GM23338 (cell line): ENCODE data around the gene CHRFAM7A. TPM values are rescaled to one million over a fixed set of nuclear protein-coding genes. Genes with fewer than 3 reads are reported as not detected.
"Not testable (repeated sequence)": the region's sequence is repeated elsewhere in the genome, so short reads cannot be mapped to it uniquely, and the experiment has no call there.

ENCODE experiments used
- ATAC-seq: fragments of 200-7000 bp; cut with Tn5 transposase; 3 replicates; pipeline ENCODE4 v1.9.1; 2020
- DNase-seq: peaks from one replicate; pipeline ENCODE4 v3.0.0-alpha.2; 2015; ENCODE audit warnings: low spot score
- H2AFZ ChIP-seq: fragments of 200-600 bp; sonication (generic); 2 replicates; pipeline ENCODE4 v1.8.0; 2016; ENCODE audit warnings: antibody characterized with exemption, mild to moderate bottlenecking, moderate library complexity
- H3F3A ChIP-seq: fragments of 200-600 bp; sonication (generic); replicated peaks from 2 replicates; pipeline ENCODE4 v1.8.0; 2017; ENCODE audit warnings: antibody characterized with exemption, mixed run types, low read depth
- H3K27ac ChIP-seq: fragments of 200-600 bp; sonication (generic); 2 replicates; pipeline ENCODE4 v1.6.1; 2016; ENCODE audit warnings: low read depth
- H3K27me3 ChIP-seq: fragments of 200-600 bp; sonication (generic); 2 replicates; pipeline ENCODE4 v1.8.0; 2016; ENCODE audit warnings: mild to moderate bottlenecking, mixed run types, moderate library complexity; ENCODE audit not compliant: insufficient read depth
- H3K36me3 ChIP-seq: fragments of 200-600 bp; sonication (generic); 2 replicates; pipeline ENCODE4 v1.8.0; 2016; ENCODE audit warnings: mild to moderate bottlenecking; ENCODE audit not compliant: insufficient read depth
- H3K4me1 ChIP-seq: fragments of 200-600 bp; sonication (generic); 2 replicates; pipeline ENCODE4 v1.8.0; 2016; ENCODE audit warnings: mild to moderate bottlenecking, moderate library complexity; ENCODE audit not compliant: insufficient read depth
- H3K4me2 ChIP-seq: fragments of 200-600 bp; sonication (generic); 2 replicates; pipeline ENCODE4 v1.7.1; 2017; ENCODE audit warnings: mixed run types
- H3K4me3 ChIP-seq: fragments of 200-600 bp; sonication (generic); 2 replicates; pipeline ENCODE4 v1.6.1; 2016; ENCODE audit warnings: mixed run types
- H3K79me2 ChIP-seq: fragments of 200-600 bp; sonication (generic); replicated peaks from 2 replicates; pipeline ENCODE4 v1.8.0; 2017; ENCODE audit warnings: mild to moderate bottlenecking; ENCODE audit not compliant: insufficient read depth
- H3K9me2 ChIP-seq: fragments of 200-600 bp; sonication (generic); 2 replicates; pipeline ENCODE4 v1.8.0; 2017; ENCODE audit not compliant: insufficient read depth
- H4K20me1 ChIP-seq: fragments of 200-600 bp; sonication (generic); replicated peaks from 2 replicates; pipeline ENCODE4 v1.8.0; 2017; ENCODE audit warnings: mild to moderate bottlenecking; ENCODE audit not compliant: insufficient read depth
- H3K27ac Mint-ChIP-seq: 2 replicates; pipeline ENCODE4 v1.8.0; 2020; ENCODE audit warnings: inconsistent platforms, mild to moderate bottlenecking, moderate library complexity, mixed read lengths
- H3K27me3 Mint-ChIP-seq: 3 replicates; pipeline ENCODE4 v1.8.0; 2022; ENCODE audit warnings: low read depth, mild to moderate bottlenecking, moderate library complexity, mixed read lengths, inconsistent platforms; ENCODE audit not compliant: insufficient read depth, poor library complexity
- H3K36me3 Mint-ChIP-seq: 3 replicates; pipeline ENCODE4 v1.8.0; 2021; ENCODE audit warnings: low read depth, mild to moderate bottlenecking, inconsistent platforms, moderate library complexity, mixed read lengths
- H3K4me1 Mint-ChIP-seq: 3 replicates; pipeline ENCODE4 v1.8.0; 2020; ENCODE audit warnings: mild to moderate bottlenecking, inconsistent platforms, mixed read lengths
- H3K4me3 Mint-ChIP-seq: 3 replicates; pipeline ENCODE4 v1.8.0; 2021; ENCODE audit warnings: moderate library complexity, mild to moderate bottlenecking, inconsistent platforms, mixed read lengths
- H3K9me3 Mint-ChIP-seq: 3 replicates; pipeline ENCODE4 v1.8.0; 2020; ENCODE audit warnings: moderate library complexity, mild to moderate bottlenecking, inconsistent platforms, mixed read lengths
- polyA plus RNA-seq: library from polyadenylated mRNA; unstranded; fragments of >200 nt; fragmentation: Nextera tagmentation; extraction: Ambion mirVana; gene quantifications from 2 replicates; pipeline ENCODE4 v1.2.1, GENCODE V29; 2016
- total RNA-seq: library from RNA; depleted of rRNA; stranded (reverse); fragments of >200 nt; shearing (Covaris generic); gene quantifications from 2 replicates; pipeline ENCODE4 v1.2.3, GENCODE V29; 2014

The CHRFAM7A gene
- total and polyA plus RNA-seq, 2 experiments from 2014 or later, result 0.99 to 2.5 TPM

- not testable (repeated sequence) for H3F3A ChIP-seq, H3K4me2 ChIP-seq, H3K4me1 Mint-ChIP-seq, H3K9me3 Mint-ChIP-seq, H3K27me3 ChIP-seq, H2AFZ ChIP-seq, H3K4me3 ChIP-seq, H4K20me1 ChIP-seq, H3K27ac ChIP-seq, H3K9me2 ChIP-seq, H3K27me3 Mint-ChIP-seq, H3K36me3 Mint-ChIP-seq, H3K27ac Mint-ChIP-seq, H3K4me1 ChIP-seq, H3K4me3 Mint-ChIP-seq, DNase-seq, H3K79me2 ChIP-seq, H3K36me3 ChIP-seq
- peak; percentile 79 for ATAC-seq
Measured at GRCh38 chr15:30398988-30399387, 5.6 kb upstream of the CHRFAM7A start.

GRCh38 chr15:30393664-30393991 lies 288 bp upstream of the CHRFAM7A start:
- not testable (repeated sequence) for H3K27ac ChIP-seq, H3K36me3 Mint-ChIP-seq, H3F3A ChIP-seq, H4K20me1 ChIP-seq, H3K27me3 Mint-ChIP-seq, H3K4me2 ChIP-seq, H3K4me1 ChIP-seq, H3K9me2 ChIP-seq, H3K4me3 Mint-ChIP-seq, H3K36me3 ChIP-seq, H3K27ac Mint-ChIP-seq, H3K27me3 ChIP-seq, DNase-seq, H3K79me2 ChIP-seq, H2AFZ ChIP-seq, H3K9me3 Mint-ChIP-seq, ATAC-seq, H3K4me1 Mint-ChIP-seq, H3K4me3 ChIP-seq

GRCh38 chr15:30386318-30386887 lies 6.9 kb downstream of the CHRFAM7A start:
- not testable (repeated sequence) for H3K4me3 Mint-ChIP-seq, H3K4me3 ChIP-seq, H3K27me3 Mint-ChIP-seq, H3K4me1 ChIP-seq, H3K9me2 ChIP-seq, H3K36me3 ChIP-seq, H3K4me1 Mint-ChIP-seq, H3K27ac ChIP-seq, H3K27me3 ChIP-seq, H3K79me2 ChIP-seq, H4K20me1 ChIP-seq, DNase-seq, H3F3A ChIP-seq, H3K9me3 Mint-ChIP-seq, ATAC-seq, H3K36me3 Mint-ChIP-seq, H3K27ac Mint-ChIP-seq, H2AFZ ChIP-seq, H3K4me2 ChIP-seq

GRCh38 chr15:30377082-30377413 lies 16.3 kb downstream of the CHRFAM7A start:
- H3K4me3 Mint-ChIP-seq, H4K20me1 ChIP-seq, H3K4me1 Mint-ChIP-seq, H2AFZ ChIP-seq, H3K36me3 ChIP-seq, H3K9me2 ChIP-seq, H3K4me1 ChIP-seq, H3F3A ChIP-seq, H3K36me3 Mint-ChIP-seq, H3K27me3 Mint-ChIP-seq, H3K27ac Mint-ChIP-seq, H3K4me3 ChIP-seq, H3K27me3 ChIP-seq, H3K4me2 ChIP-seq, H3K27ac ChIP-seq, H3K9me3 Mint-ChIP-seq, H3K79me2 ChIP-seq, DNase-seq: not testable (repeated sequence)
- peak; percentile 57 for ATAC-seq

DNA sequence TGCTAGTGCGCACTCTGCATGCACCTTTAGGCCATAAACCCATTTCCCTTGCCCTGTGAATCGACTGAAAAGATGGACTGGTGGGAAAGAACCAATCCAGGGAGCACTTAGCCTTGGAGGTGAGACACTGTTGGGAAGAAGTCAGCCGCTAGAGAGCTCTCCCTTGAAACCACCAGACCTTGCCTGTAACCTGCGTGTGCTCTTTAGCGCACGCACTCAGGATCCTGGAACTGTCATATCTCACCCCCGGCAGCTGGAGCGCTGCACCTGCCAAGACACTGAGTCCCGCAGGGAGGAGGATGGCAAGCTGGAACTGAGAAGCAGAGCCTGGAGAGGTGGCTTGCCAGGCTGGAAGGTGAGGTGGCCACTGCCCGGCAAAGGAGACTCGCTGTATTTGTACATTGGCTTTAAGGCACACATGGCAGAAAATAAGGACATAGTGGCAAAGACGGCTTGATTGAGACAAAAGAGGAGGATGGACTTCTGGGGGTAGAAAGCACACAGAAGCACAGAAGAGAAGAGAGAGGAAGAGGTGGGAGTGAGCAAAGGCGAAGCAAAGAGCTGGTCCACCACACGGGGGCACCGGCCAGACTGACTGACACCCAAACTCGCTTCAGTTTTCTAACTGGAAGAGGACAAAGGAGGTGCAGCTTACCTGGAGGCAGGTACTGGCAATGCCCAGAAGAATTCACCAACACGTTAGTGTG lies 16.8 kb downstream of the CHRFAM7A start:
- H3K79me2 ChIP-seq, DNase-seq, H3K36me3 ChIP-seq, H3K4me2 ChIP-seq, H3K9me3 Mint-ChIP-seq, H3K27me3 ChIP-seq, H3K4me1 ChIP-seq, H3K27me3 Mint-ChIP-seq, H2AFZ ChIP-seq, H3K4me3 ChIP-seq, H3K27ac ChIP-seq, H3K9me2 ChIP-seq, H3F3A ChIP-seq, H3K4me1 Mint-ChIP-seq, H3K36me3 Mint-ChIP-seq, H3K4me3 Mint-ChIP-seq, H3K27ac Mint-ChIP-seq, H4K20me1 ChIP-seq: not testable (repeated sequence)
- peak; percentile 97 for ATAC-seq

DNA sequence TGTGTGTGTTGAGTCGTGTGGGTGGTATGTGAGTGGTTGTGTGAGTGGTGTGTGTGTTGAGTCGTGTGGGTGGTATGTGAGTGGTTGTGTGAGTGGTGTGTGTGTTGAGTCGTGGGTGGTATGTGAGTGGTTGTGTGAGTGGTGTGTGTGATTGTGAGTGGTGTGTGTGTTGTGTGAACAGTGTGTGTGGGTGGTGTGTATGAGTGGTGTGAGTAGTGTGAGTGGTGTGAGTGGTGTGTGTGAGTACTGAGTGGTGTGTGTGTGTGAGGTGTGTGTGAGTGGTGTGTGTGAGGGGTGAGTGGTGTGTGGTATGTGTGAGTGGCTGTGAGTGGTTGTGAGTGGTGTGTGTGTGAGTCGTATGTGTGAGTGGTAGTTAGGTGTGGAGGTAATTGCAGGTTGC lies 17.5 kb downstream of the CHRFAM7A start:
- not testable (repeated sequence) for H3K4me3 Mint-ChIP-seq, H3K27me3 Mint-ChIP-seq, DNase-seq

DNA sequence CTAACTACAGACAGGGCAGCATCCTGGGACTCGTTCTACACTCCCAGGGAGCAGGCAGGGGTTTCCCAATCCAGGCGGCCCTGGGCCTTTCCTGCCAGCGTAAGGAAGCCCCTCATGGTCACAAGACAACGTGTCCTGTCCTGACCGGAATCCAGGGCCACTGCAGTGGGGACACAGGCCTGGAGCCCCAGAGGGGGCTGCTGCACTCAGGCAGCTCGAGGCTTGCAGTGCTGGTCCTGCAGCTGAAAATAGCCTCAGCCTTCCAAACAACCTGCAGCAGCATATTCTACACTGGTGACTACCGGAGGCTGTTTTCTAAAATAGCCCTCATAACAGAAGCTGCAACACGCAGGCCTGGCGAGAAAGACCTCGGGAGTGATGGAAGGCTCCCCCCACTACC lies 18.5 kb downstream of the CHRFAM7A start:
- not testable (repeated sequence) for H3K27me3 ChIP-seq, H3K27ac Mint-ChIP-seq, DNase-seq, H3F3A ChIP-seq, H4K20me1 ChIP-seq, H3K4me3 Mint-ChIP-seq, H3K4me1 ChIP-seq, H3K4me2 ChIP-seq, H3K9me2 ChIP-seq, H3K79me2 ChIP-seq, H3K4me3 ChIP-seq, ATAC-seq, H3K9me3 Mint-ChIP-seq, H3K27ac ChIP-seq, H3K4me1 Mint-ChIP-seq, H3K36me3 ChIP-seq, H2AFZ ChIP-seq, H3K27me3 Mint-ChIP-seq, H3K36me3 Mint-ChIP-seq

More for the DNA sequence above, 17.5 kb downstream of the CHRFAM7A start:
- not testable (repeated sequence) for H3K79me2 ChIP-seq, H3K9me3 Mint-ChIP-seq, H3K36me3 Mint-ChIP-seq, H3K4me1 ChIP-seq, H3K36me3 ChIP-seq, ATAC-seq, H3K27me3 ChIP-seq, H3K4me1 Mint-ChIP-seq, H3K9me2 ChIP-seq, H4K20me1 ChIP-seq, H3K27ac Mint-ChIP-seq, H3K4me2 ChIP-seq, H3K27ac ChIP-seq, H2AFZ ChIP-seq, H3K4me3 ChIP-seq, H3F3A ChIP-seq
